CD4-positive, alpha-beta T cell treated with Interleukin-1 beta for 1 hour (primary cell): ENCODE data around the gene NINJ2.
A peak's percentile ranks its signal among the peaks of the same experiment; 100 is the strongest.
"Not testable (repeated sequence)": the region's sequence is repeated elsewhere in the genome, so short reads cannot be mapped to it uniquely, and the experiment has no call there.

Experiments used
- DNase-seq, 2 donors: peaks; one replicate each; pipeline ENCODE4 v3.0.0-alpha.2; 2020 to 2022

Gene NINJ2

GRCh38 chr12:669576-669945, 6.3 kb upstream of the NINJ2 start:
- DNase-seq = no peak

GRCh38 chr12:668090-668481, 4.8 kb upstream of the NINJ2 start:
- DNase-seq = no peak

GRCh38 chr12:666766-667308, 3.6 kb upstream of the NINJ2 start:
- no peak for DNase-seq

DNA sequence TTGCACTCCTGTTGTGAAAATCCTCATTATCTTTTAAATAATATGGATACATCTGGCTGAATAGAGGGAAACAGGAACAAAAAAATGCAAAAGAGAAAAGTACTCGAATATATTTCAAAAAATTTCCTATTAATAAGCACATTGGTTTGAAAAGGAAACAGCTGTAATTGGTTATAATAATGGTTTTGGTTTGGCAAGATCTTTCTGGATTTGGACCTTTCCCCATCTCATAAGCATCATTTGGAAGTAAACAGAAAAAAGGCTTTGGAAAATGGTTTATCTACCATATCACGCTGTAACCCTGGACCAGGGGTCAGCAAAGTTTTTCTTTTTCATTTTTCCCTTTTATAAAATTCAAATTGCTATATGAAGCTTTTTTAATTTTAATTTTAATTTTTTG, 2.8 kb upstream of the NINJ2 start:
- no peak for DNase-seq

- no peak for DNase-seq
Observed at GRCh38 chr12:664779-665092, 1.5 kb upstream of the NINJ2 start.

DNA sequence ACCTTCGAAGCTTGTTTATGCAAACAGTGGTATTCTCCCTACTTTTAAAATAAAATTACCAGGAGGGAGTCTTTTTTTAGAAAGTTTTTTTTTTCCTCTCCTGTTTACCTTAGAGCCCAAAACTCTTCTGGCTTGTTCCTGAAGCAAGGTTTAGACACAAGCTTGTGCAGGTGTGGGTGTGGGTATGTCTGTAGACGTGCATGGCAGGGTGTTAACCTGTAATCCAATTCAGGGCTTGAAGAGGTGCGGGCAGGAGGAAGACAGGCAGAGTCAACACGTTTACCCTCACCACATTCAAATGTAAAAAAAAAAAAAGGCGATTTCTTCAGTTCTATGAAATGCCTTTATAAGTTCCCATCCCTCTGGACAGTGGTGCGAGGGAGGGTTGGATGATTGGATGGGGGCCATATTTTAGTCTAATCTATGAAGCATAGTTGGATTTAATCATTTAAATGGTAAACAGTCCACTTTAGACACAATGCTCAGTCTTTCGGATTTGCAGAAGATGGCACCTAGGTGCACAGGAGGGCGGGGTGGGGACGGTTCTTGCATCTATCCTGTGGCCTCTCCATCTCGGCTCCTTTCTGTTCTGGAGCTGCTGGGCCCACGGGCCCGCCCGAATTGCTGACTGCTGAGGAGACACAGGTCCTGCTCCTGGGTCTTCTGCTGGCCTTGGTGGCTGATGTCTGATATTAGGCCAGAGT, 982 bp upstream of the NINJ2 start:
- DNase-seq = no peak

GRCh38 chr12:662566-663292, 516 bp downstream of the NINJ2 start:
- no peak for DNase-seq

GRCh38 chr12:661720-662486, 1.3 kb downstream of the NINJ2 start:
- DNase-seq = no peak

GRCh38 chr12:659090-659683, 4.1 kb downstream of the NINJ2 start:
- no peak for DNase-seq

DNA sequence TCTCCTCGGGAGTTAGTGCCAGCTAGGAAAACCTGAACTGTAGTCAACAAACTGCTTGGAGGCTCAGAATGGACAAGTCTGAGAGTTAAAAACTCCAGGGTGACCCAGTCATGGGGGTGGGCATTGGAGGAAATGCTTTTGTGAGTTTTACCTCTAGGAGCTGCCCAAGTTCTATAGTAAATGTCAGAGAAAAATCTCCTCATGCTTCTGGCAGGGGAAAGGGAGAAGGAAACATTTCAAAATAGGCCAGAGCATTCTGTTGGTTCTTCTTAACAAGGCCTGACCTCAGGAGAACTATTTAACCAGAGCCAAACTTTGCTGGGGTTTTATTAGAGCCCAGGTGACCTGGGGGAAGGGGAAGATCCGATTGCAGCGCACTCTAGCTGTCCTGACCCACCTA, 12.3 kb downstream of the NINJ2 start:
- DNase-seq = peak in 1 of 2 donors; percentile 40

DNA sequence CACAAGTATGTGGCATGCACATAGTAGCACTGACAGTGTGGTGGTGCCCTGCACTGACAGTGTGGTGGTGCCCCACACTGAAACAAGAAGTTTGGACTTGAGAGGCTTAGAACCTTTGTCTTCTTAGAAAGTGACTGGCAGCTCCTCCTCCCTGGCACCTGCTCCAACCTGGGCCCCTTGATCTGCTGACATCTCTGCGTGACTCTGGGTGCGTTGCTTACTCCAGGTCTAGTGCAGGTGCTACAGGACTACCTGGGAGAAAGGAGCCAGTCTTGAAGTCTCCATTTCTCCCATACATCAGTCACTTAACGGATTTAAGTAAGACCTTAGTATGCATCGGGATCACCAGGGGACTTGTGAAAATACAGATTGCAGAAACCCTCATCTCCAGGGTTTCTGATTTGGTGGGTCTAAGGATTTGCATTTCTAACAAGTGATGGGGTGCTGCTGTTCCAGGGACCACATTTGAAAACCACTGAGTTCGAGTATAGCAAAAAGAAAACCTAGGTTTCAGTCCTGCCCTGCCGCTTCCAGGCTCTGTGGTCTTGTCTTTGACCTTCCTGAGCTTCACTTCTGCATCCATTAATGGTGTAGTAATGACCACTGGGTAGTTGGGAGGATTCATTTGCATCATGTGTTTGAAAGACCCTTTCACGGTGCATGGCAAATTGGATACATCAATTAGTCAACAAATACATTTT, 15.7 kb downstream of the NINJ2 start:
- no peak for DNase-seq

DNA sequence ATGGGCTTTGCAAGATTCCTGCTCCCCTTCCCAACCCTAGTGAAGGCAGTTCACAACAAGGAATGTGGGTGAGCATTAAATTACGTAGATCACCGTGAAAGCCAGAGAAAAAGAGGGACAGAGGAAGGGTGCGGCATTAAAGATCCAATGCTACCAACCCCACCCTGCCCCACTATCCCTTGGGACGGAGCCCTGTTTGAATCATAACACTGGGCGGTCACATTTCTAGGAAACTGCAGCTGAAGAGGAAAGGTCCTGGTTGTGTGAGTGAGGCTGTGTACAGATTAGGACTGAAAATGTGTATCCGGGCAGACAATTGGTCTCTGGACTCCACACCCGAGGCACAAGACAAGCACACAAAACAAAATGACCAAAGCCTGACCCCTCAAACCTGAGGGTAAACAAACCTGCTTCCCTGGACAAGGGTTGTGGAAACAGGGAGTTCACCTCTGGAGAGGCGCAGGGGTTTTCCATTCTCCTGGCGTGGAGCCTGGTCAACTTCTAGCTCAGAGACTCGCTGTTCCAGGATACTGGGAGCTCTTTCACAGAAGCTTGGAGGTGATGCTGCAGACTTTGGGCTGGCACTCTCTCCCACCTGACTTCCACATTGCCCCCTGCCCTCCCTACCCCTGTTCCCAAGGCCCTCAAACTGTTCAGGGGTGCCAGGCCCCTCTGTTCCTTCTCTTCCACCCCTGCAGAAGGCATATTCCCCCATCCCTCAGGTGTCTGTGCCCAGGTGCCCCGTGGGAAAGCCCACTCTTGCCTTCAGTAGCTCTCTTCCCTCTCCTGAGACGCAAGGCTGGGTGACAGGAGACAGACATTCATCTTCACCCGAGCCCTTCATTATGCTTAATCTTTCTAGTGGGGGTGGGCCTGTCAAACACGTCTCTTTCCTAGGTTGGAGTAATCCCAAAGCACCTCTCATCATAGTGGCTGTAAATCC, 16.5 kb downstream of the NINJ2 start:
- no peak for DNase-seq

DNA sequence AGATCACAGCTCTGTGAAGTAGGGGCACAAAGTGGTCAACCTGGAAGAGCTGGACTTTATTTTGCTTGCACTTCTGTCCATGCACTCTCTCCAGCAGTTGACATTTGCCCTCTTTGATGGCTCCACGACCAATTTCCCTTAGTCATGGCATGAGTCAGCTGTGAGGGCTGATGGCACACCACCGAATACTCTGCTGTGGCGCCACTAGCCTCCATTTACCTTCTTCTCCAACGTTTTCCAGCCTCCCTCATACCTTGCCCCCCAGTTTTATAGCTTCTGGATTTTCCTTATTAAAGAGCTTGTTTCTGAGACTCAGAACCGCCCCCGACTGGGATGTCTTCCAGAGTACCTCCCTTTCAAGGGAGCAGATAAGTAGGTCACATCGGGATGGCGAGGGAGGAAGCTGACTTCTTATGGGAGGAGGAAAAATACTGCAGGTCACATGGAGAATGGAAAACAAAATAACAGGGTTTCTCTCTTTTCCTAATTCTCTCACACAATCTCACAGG, 17.6 kb downstream of the NINJ2 start:
- DNase-seq = no peak

GRCh38 chr12:644818-645552, 18.3 kb downstream of the NINJ2 start:
- DNase-seq = no peak

DNA sequence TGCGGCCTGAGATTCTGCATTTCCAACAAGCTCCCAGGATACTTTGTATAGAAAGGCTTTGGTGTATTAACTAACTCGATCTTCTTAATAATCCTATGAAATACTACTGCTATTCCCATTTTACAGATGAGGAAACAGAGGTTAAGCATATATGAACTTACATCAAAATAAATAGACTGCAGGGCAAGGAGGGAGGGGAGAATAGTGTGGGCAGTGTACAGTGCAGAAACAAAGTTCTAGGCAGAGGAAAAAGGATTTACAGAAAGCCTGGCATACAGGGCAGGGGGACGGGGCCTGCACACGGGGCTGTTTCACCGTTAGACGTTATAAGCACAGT, 19.0 kb downstream of the NINJ2 start:
- no peak for DNase-seq

GRCh38 chr12:643475-644302, 19.6 kb downstream of the NINJ2 start:
- DNase-seq = peak in 1 of 2 donors; percentile 30

- peak; percentile 79 to 81 for DNase-seq
Observed at GRCh38 chr12:642633-643474, 20.4 kb downstream of the NINJ2 start.

DNA sequence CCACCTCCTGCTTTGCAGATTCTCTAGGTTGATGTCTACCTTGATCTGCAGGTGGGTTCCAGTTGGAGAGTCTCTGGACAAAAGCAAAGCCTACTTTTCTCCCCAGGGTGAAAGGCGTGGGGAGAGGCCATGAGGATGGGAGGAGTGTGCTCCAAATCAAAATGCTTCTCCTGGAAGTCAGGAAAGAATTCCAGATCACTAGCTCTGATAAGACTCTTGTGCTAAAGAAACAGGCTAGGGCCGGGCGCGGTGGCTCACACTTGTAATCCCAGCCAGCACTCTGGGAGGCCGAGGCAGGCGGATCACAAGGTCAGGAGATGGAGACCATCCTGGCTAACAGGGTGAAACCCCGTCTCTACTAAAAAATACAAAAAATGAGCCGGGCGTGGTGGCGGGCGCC, 21.9 kb downstream of the NINJ2 start:
- not testable (repeated sequence) for DNase-seq

GRCh38 chr12:640773-641172, 22.5 kb downstream of the NINJ2 start:
- DNase-seq = no peak
